ENCODE data around the gene TMPRSS2.

DNA sequence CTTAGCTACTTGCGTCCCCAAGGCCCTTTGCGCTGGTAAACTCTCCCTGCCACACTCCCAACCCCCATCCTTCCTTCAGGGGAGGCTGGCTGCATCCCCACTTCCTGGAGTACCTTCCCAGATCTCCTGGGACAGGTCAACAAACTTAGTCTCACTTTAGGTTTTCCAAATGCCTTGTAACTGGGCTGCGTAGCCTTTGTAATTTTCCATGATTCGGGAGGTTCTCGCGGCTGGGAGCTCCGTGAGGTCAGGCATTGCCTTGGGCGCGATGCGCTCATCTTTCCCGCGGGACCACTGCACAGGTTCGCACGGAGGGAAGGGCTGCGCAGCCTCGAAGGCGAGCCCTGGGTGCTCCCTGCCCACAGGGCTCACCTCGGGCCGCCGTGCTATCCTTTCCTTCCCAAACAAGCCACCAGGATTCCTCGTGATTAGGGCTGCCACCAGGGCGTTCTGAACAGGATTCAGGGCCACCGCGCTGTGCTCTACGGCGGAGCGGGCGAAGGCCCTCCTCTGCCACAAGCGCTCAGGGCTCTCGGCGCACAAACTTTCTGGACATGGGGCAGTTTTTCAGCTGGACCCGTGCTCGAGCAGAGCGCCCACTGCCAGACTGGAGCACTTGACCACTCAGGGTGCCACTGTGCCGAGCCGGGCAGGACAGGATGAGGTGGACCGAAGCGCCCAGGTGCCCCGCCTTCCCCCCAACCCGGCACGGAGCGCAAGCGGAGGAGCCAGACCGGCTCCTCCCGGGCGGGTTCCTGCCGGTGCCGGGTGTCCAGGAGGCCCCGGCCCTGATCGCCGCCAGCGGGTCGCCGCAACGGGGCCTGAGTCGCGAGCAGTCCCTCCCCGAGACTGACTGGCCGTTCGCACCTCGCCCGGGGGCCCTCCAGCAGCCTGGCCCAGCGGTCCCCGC, 1.1 kb downstream of the TMPRSS2 start:
- no peak for TF ChIP-seq CTCF (IDR thresholded peaks at IDR 0.05; ENCODE audit: low read length)
- no peak for TF ChIP-seq EZH2 (optimal IDR thresholded peaks at IDR 0.05; ENCODE audit: low read depth, low read length)
- no peak for TF ChIP-seq EZH2phosphoT487 (IDR thresholded peaks at IDR 0.05; ENCODE audit: low read length)

Data from MM.1S (cell line).